HepG2 (cell line): ENCODE results near the gene RSL1D1. TPM values are rescaled to one million over a fixed set of nuclear protein-coding genes. Genes with fewer than 3 reads are reported as not detected.
A peak's percentile ranks its signal among the peaks of the same experiment; 100 is the strongest.

ENCODE experiments used
- ATF7 ChIP-seq, 2 experiments: fragments of 450-650 bp in 1 of 2; sonication (generic) in 1 of 2; formaldehyde crosslinking in 1 of 2; IDR thresholded peaks; 2 replicates each; pipeline versions ENCODE4 v1.4.0 to v1.6.1; 2016 to 2020; ENCODE audit warnings: antibody characterized with exemption in 1 of 2, mild to moderate bottlenecking in 1 of 2, missing genetic modification reagents in 1 of 2
- CEBPB ChIP-seq: IDR thresholded peaks from 2 replicates; pipeline ENCODE4 v1.6.1; 2011; ENCODE audit warnings: low read depth, low read length, improper control_type of control experiment, borderline replicate concordance
- CEBPG ChIP-seq: IDR thresholded peaks from 2 replicates; pipeline ENCODE4 v1.6.1; 2016
- CTCF ChIP-seq: sonication (generic); formaldehyde crosslinking; IDR thresholded peaks from 2 replicates; pipeline ENCODE4 v1.5.0; 2020; ENCODE audit warnings: mild to moderate bottlenecking, missing genetic modification reagents, moderate library complexity
- E2F1 ChIP-seq: sonication (generic); formaldehyde crosslinking; IDR thresholded peaks from 2 replicates; pipeline ENCODE4 v1.5.0; 2020; ENCODE audit warnings: missing genetic modification reagents
- GPN1 ChIP-seq: sonication (generic); formaldehyde crosslinking; IDR thresholded peaks from 2 replicates; pipeline ENCODE4 v1.5.1; 2020; ENCODE audit warnings: missing genetic modification reagents, borderline replicate concordance
- MTERF4 ChIP-seq: sonication (generic); formaldehyde crosslinking; IDR thresholded peaks from 2 replicates; pipeline ENCODE4 v1.8.0; 2023; ENCODE audit warnings: mild to moderate bottlenecking, missing genetic modification reagents
- NR2C2 ChIP-seq: sonication (generic); formaldehyde crosslinking; IDR thresholded peaks from 2 replicates; pipeline ENCODE4 v1.4.0; 2020; ENCODE audit warnings: missing genetic modification reagents, mild to moderate bottlenecking, moderate library complexity, borderline replicate concordance
- SATB2 ChIP-seq: sonication (generic); formaldehyde crosslinking; IDR thresholded peaks from 2 replicates; pipeline ENCODE4 v1.5.0; 2020; ENCODE audit warnings: missing genetic modification reagents
- ZKSCAN1 ChIP-seq: fragments of 150-350 bp; IDR thresholded peaks from 2 replicates; pipeline ENCODE4 v1.6.1; 2014; ENCODE audit warnings: low read length
- ZNF318 ChIP-seq: sonication (generic); formaldehyde crosslinking; IDR thresholded peaks from 2 replicates; pipeline ENCODE4 v1.4.0; 2020; ENCODE audit warnings: mild to moderate bottlenecking, missing genetic modification reagents
- ZNF652 ChIP-seq: IDR thresholded peaks from 2 replicates; pipeline ENCODE4 v1.6.1; 2016; ENCODE audit warnings: low read depth, borderline replicate concordance
- polyA plus RNA-seq, 8 experiments: library from polyadenylated mRNA; depleted of rRNA in 3 of 8; stranded (reverse) in 7 of 8; unstranded in 1 of 8; fragments of >200 nt; fragmentation: Illumina TruSeq in 4 of 8; extraction: Trizol in 4 of 8; gene quantifications; 2 replicates each; pipeline versions ENCODE4 v1.2.1 to v1.2.3, GENCODE V29; 2011 to 2016; ENCODE audit warnings: low read depth in 4 of 8, missing spikeins in 1 of 8, mixed read lengths in 1 of 8; ENCODE audit not compliant: insufficient read depth in 1 of 8
- total RNA-seq, 5 experiments: library from RNA; depleted of rRNA; stranded (reverse); fragments of >200 nt; fragmentation: Illumina TruSeq; extraction: Trizol; gene quantifications; 2 replicates each; pipeline ENCODE4 v1.2.3, GENCODE V29; 2016; ENCODE audit warnings: low read depth in 1 of 5

The RSL1D1 gene
- total and polyA plus RNA-seq, 2 of the 13 experiments (the other 11 are each of a cell fraction or from before 2014, with no cell fraction given) = 187 to 343 TPM

GRCh38 chr16:11877374-11877773 lies 26.0 kb upstream of the RSL1D1 start (continued):
- TF ChIP-seq CEBPG (CRISPR knock-in tag) = peak; percentile 40; the same call in 1 of the 2 replicates
- TF ChIP-seq NR2C2 = no peak
- no peak for TF ChIP-seq ZKSCAN1
- TF ChIP-seq SATB2 (CRISPR knock-in tag) = no peak
- no peak for TF ChIP-seq ZNF652 (CRISPR knock-in tag)
- no peak for TF ChIP-seq ZNF318 (CRISPR knock-in tag)
- TF ChIP-seq MTERF4 (CRISPR knock-in tag) = no peak
- no peak for TF ChIP-seq GPN1 (CRISPR knock-in tag)
- TF ChIP-seq CEBPB = peak; percentile 91
- TF ChIP-seq ATF7 (IDR thresholded peaks at IDR 0.05) = no peak
- no peak for TF ChIP-seq ATF7 (CRISPR knock-in tag; IDR thresholded peaks at IDR 0.05)
- no peak for TF ChIP-seq E2F1 (CRISPR knock-in tag)
- TF ChIP-seq CTCF (CRISPR knock-in tag) = no peak
- TF ChIP-seq, all 625 proteins: peak for 4
